Epithelial cell of esophagus (primary cell): ENCODE data around the gene OGDH.
A peak's percentile ranks its signal among the peaks of the same experiment; 100 is the strongest.

ENCODE experiments used
- DNase-seq: peaks from one replicate; pipeline ENCODE4 v3.0.0; 2010; ENCODE audit warnings: low read depth
- H3K4me3 ChIP-seq: 2 replicates; pipeline ENCODE4 v1.5.1; 2011; ENCODE audit warnings: mild to moderate bottlenecking, low read length, control low read depth
- TF ChIP-seq, protein P1 (sequence below): IDR thresholded peaks from 2 replicates; pipeline ENCODE4 v1.5.1; 2011; ENCODE audit warnings: low read depth, mild to moderate bottlenecking, low read length, control low read depth, inconsistent platforms; ENCODE audit not compliant: insufficient read depth; ENCODE audit errors: missing control alignments

The OGDH gene

DNA sequence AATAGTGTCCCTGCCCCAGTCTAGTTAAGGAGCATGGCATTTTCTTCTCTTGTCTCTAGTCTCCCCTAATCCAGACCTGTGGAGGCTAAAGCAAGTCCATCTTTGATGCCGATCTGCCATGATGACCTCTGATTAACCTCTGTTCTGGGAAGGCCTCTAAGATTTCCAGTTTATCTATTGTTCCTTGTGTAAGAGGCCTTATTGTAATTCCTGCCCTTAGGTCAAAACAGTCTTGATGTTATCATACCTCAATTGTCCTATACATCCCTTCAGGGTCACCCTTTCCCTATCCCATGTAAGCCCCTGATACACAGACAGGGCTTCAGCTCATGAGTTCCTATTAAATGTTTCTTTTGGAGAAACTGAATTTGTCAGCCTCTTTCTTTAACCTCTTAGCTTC is 137.3 kb downstream of the OGDH start:
- no peak for DNase-seq
- H3K4me3 ChIP-seq, result no peak overlapping the region
- TF ChIP-seq, protein P1, sequence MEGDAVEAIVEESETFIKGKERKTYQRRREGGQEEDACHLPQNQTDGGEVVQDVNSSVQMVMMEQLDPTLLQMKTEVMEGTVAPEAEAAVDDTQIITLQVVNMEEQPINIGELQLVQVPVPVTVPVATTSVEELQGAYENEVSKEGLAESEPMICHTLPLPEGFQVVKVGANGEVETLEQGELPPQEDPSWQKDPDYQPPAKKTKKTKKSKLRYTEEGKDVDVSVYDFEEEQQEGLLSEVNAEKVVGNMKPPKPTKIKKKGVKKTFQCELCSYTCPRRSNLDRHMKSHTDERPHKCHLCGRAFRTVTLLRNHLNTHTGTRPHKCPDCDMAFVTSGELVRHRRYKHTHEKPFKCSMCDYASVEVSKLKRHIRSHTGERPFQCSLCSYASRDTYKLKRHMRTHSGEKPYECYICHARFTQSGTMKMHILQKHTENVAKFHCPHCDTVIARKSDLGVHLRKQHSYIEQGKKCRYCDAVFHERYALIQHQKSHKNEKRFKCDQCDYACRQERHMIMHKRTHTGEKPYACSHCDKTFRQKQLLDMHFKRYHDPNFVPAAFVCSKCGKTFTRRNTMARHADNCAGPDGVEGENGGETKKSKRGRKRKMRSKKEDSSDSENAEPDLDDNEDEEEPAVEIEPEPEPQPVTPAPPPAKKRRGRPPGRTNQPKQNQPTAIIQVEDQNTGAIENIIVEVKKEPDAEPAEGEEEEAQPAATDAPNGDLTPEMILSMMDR, result no peak

DNA sequence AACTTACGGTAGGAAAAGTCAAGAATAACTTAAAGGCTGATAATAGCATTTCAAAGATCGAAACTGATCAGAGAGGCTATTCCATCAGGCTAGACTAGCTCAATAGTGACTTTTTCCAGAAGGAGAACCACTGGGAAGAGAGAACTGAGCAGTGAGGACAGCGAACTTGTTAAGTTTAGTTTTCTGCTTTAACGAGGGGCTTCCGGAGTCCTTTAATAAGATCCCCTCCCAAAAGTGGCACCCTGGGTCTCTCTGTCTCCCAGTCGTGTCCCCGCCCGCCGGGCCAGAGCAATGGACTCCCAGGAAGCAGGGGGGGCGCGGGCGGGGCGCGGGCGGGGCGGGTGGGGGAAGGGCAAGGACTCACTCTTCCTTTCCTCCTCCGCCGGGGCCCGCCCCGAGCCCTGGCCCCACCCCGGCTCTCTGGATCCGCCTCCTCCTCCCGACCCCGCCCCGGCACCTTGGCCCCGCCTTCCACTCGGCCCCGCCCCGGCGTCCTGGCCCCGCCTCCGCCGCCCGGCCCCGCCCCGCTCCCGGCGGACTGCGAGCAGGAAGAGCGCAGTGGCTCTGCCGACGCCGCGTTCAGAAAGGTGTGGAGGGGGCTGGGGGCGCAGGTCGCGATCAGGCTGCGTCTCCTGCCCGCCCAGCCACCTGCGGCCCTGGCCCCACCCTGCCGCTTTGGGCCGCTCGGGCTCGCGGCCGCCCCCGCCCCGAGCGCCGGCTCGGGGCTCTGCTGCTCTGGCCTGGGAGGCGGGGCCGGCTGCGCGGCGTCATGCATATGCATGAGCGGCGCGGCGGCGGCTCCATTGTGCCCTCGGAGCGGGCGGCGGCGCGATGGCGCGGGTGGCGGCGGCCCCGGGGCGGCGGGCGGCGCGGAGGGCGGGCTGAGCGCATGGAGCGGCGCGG is 141.9 kb downstream of the OGDH start, which contains the start of gene ZMIZ2:
ZMIZ2 (plus strand) TSS at position 803 of the 903 bp plus-strand sequence. CDS start 7,403 bp downstream, outside the sequence.
- TF ChIP-seq, protein P1, result no peak
- peak; percentile 90 for DNase-seq
- H3K4me3 ChIP-seq, result peak within 1 kb of the TSS; percentile 78

DNA sequence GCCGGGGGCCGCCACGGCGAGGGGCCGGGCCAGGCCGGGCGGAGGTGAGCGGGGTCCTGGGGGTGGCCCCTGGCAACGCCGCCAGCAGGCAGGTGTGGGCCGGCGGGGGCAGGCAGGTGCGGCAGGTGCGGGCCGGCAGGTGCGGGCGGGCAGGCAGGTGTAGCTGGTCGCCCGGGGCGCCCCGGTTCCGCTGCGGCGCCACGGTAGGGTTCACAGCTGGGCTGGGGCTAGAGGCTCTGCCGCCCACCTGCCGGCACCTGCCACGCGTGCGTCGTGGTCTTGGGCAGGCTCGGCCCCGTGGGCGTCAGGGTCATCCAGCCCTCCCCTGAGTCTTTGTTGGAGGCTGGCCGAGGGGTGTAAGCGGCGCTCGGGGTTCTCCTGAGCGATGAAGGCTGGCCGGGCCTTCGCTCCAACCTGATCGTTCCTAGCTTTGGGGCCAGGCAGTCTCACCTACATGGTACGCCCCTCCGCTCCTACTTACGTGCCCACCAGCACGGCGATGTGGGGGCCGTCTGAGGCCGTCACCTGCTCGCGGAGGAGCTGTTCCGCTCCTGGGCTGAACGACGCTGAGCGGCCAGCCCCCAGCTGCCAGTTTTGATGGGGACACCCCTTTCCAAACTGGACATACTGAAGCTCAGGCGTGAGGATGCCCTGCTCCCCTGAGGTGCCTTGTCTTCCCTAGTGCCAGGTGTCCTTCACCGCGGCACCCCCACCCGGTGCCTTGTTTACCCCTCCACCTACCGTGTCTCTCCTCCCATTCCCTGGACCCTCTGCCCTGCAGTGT is 142.7 kb downstream of the OGDH start:
- H3K4me3 ChIP-seq, result peak overlapping the region; percentile 78
- no peak for DNase-seq
- TF ChIP-seq, protein P1, result no peak

DNA sequence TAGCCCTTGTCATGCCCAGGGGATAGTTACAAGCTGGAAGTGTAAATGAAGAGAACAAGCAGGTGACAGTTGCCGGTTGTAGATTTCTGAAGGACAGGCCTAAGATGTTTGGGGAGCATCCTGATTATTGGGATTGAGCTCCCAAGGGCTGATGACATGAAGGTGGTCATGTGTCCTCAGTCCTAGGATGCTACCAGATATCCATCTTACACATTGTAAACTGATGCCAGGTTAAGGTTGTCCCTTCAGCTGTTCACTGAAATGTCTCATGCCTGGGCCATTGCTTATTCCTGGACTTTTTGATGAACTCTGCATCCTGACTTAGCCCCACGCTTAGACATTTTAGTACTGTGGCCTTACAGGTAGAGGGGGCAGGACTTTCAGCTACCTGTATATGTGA is 143.6 kb downstream of the OGDH start:
- TF ChIP-seq, protein P1, result no peak
- no peak for DNase-seq
- H3K4me3 ChIP-seq, result peak overlapping the region; percentile 78

DNA sequence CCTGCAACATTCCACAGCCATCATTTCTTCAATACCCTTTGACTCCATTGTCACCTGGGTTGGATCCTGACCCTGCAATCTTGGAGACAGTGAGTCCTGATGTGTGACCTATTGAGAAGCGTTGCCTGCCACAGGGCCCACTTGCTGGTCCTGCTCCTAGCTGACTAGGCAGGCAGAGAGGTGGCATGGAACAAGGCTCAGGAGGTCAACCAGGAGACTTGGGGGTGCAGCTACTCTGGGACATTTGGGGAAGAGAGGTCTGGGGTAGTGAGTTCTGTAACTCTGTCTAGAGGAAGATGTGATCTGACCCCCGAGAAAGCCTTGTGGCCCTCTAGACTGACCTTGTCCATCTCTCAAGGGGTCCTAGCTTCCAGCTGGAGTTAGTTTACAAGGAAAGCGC is 144.0 kb downstream of the OGDH start:
- TF ChIP-seq, protein P1, result no peak
- DNase-seq, result no peak
- no peak overlapping the region for H3K4me3 ChIP-seq

DNA sequence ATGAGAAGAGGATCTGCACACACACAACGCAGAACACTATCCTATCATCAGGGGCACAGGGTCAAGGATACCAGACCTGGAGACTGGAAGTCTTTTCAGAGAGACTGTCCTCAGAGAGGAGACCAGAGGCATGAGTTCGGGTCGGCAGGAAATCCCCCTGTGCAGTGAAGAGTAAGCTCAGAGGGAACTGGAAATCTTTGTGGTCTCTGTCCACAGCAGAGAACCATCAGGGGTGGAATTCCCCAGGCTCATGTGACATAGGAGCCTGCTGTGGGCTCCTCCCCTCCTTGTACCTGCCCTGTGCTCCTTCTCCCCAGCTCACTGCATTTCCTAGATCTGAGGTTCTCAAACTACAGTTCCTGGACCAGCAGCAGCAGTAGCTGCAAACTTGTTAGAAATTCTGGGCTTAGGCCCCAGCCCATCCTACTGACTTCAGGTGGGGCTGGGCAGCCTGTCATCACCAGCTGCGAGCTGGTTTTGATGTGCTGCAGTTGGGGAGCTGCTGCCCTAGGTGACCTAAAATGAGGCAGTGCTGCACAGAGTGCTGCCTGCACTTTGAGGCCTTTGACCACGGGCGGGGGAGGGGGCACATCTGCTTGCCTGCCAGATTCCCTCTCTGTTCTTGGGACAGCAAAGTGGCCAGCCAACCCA is 144.6 kb downstream of the OGDH start:
- DNase-seq, result no peak
- TF ChIP-seq, protein P1, result no peak
- H3K4me3 ChIP-seq, result no peak overlapping the region
